Glutamatergic neuron (in vitro differentiated cells): ENCODE results near the gene OR10AD1. TPM values are rescaled to one million over a fixed set of nuclear protein-coding genes. Genes with fewer than 3 reads are reported as not detected.

Source experiments
- DNase-seq: peaks from one replicate; pipeline ENCODE4 v3.0.0; 2022
- H3K27ac Mint-ChIP-seq: one replicate; pipeline ENCODE4 v1.8.0; 2020; ENCODE audit warnings: mild to moderate bottlenecking, mixed read lengths, inconsistent platforms; ENCODE audit not compliant: unreplicated experiment
- H3K27me3 Mint-ChIP-seq: one replicate; pipeline ENCODE4 v1.8.0; 2020; ENCODE audit warnings: mild to moderate bottlenecking, moderate library complexity, mixed read lengths, inconsistent platforms; ENCODE audit not compliant: unreplicated experiment
- H3K36me3 Mint-ChIP-seq: one replicate; pipeline ENCODE4 v1.8.0; 2020; ENCODE audit warnings: mild to moderate bottlenecking, mixed read lengths, inconsistent platforms; ENCODE audit not compliant: unreplicated experiment
- H3K4me1 Mint-ChIP-seq: one replicate; pipeline ENCODE4 v1.8.0; 2020; ENCODE audit warnings: mild to moderate bottlenecking, low read depth, mixed read lengths, inconsistent platforms; ENCODE audit not compliant: unreplicated experiment
- H3K4me3 Mint-ChIP-seq: one replicate; pipeline ENCODE4 v1.8.0; 2020; ENCODE audit warnings: mild to moderate bottlenecking, mixed read lengths, inconsistent platforms; ENCODE audit not compliant: unreplicated experiment
- H3K9me3 Mint-ChIP-seq: one replicate; pipeline ENCODE4 v1.8.0; 2020; ENCODE audit warnings: mild to moderate bottlenecking, moderate library complexity, mixed read lengths, inconsistent platforms; ENCODE audit not compliant: unreplicated experiment
- total RNA-seq: library from RNA; stranded (reverse); fragmentation: NEBNext Ultra II Directional; extraction: Animal tissue kit (Norgen Biotek cat#: 25700); gene quantifications from one replicate; pipeline ENCODE4 v1.2.1, GENCODE V29; 2021; ENCODE audit not compliant: unreplicated experiment
- TF ChIP-seq, protein P1 (sequence below): fragments of 200-600 bp; sonication (generic); IDR thresholded peaks from one replicate; pipeline ENCODE4 v1.5.0; 2021; ENCODE audit not compliant: partially characterized antibody, unreplicated experiment

Gene OR10AD1
- total RNA-seq, 1 donor from 2014 or later, result not detected

DNA sequence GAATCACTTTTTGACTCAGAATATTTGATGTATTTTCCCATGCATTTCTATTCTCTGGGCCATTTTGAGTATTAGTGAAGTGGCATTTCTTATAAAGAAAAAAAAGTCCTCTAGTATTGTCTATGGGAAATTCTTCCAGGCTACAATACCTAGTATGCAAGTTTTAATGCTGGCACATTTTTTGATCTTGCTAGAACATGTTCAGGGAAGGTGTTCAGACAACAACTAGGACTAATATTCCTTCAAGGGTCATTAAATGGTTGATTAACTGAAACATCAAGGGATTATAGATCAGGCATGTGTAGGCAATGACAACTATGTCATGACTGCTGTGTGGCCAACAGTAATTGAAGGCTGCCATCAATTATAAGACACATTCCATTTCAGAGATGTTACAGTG, 12.0 kb downstream of the OR10AD1 start:
- TF ChIP-seq, protein P1, sequence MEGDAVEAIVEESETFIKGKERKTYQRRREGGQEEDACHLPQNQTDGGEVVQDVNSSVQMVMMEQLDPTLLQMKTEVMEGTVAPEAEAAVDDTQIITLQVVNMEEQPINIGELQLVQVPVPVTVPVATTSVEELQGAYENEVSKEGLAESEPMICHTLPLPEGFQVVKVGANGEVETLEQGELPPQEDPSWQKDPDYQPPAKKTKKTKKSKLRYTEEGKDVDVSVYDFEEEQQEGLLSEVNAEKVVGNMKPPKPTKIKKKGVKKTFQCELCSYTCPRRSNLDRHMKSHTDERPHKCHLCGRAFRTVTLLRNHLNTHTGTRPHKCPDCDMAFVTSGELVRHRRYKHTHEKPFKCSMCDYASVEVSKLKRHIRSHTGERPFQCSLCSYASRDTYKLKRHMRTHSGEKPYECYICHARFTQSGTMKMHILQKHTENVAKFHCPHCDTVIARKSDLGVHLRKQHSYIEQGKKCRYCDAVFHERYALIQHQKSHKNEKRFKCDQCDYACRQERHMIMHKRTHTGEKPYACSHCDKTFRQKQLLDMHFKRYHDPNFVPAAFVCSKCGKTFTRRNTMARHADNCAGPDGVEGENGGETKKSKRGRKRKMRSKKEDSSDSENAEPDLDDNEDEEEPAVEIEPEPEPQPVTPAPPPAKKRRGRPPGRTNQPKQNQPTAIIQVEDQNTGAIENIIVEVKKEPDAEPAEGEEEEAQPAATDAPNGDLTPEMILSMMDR, result no peak
- no peak overlapping the region for H3K27ac Mint-ChIP-seq
- peaks cover 6% of the 10 kb centered on the region for H3K4me1 Mint-ChIP-seq
- H3K27me3 Mint-ChIP-seq, result peaks cover 7% of the 10 kb centered on the region
- peaks cover 6% of the 10 kb centered on the region for H3K9me3 Mint-ChIP-seq
- DNase-seq, result no peak
- H3K4me3 Mint-ChIP-seq, result no peak overlapping the region
- peaks cover 5% of the 10 kb centered on the region for H3K36me3 Mint-ChIP-seq

DNA sequence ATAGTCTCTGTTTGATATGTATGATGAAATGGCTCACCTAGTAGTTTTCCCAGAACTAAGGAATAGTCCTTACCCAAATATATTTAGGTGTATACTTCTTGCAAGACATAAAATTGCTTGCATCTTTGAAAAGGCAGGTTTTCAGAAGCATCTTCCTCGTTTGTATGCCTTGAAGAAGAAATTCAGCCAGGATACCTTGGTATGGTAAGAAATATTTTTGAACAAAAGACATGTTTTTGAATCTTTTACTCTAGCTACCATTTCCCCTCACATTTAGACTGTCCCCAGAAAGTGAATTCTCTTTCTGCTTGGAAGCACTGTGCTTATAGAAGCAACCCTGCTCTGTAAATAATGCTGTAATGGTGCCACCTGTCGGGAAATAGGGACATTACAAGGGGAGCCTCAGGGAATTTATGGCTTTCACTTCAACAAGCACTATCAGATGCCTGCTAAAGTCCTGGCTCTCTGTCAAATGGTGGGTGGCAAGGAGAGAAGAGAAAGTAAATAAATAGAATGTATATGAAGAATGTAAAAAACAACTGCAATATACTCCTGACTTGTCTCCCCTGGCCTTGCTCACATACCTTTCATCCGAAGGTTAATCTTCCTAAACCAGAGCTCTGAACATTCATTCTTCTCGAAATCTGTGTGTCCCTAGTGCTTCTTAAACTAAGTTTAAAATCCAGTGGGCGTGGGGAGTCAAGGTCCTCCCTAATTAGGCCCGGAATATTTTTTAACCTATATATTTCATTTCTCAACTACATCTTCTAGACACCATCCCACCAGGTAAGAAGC, 13.6 kb downstream of the OR10AD1 start:
- TF ChIP-seq, protein P1, result peak; percentile 88
- H3K36me3 Mint-ChIP-seq, result peaks cover 7% of the 10 kb centered on the region
- H3K4me1 Mint-ChIP-seq, result peaks cover 12% of the 10 kb centered on the region
- peaks cover 11% of the 10 kb centered on the region for H3K9me3 Mint-ChIP-seq
- no peak overlapping the region for H3K27ac Mint-ChIP-seq
- no peak overlapping the region for H3K4me3 Mint-ChIP-seq
- peak; percentile 75 for DNase-seq
- peaks cover 13% of the 10 kb centered on the region for H3K27me3 Mint-ChIP-seq

DNA sequence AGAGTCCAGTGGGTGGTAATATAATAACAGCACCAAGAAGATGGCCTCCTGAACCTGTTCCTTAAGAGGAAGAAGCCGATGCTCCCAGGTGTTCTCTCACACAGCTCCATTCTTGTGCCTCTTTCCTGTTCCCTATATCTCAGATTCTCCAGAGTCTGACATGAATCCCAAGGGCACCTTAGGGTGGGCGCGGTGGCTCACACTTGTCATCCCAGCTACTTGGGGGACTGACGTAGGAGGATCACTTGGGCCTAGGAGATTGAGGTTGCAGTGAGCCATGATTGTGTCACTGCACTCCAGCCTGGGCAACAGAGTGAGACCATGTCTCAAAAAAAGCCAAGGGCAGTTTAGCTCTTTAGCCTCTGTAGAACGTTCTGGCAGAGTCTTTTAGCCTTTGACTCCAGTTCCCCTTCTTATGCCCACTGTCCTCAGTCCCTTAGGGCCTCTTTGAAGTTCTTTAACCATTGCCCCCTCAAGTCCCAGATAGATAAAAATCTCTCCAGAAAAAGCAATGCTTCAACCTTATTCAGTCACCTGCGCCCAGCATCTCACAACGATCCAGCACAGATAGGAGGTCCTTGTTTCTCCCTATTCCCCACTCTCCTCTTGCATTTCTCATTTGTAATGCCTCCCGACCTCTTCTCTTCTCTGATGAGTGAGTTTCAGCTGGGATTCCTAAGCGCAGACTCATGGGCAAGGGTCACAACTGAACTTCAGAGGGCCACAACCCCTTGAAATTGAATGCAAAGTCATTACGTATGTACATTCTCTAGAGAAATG, 15.0 kb downstream of the OR10AD1 start:
- peaks cover 14% of the 10 kb centered on the region for H3K27me3 Mint-ChIP-seq
- H3K4me1 Mint-ChIP-seq, result peaks cover 12% of the 10 kb centered on the region
- H3K9me3 Mint-ChIP-seq, result peaks cover 9% of the 10 kb centered on the region
- no peak overlapping the region for H3K4me3 Mint-ChIP-seq
- no peak for DNase-seq
- TF ChIP-seq, protein P1, result no peak
- peaks cover 7% of the 10 kb centered on the region for H3K36me3 Mint-ChIP-seq
- H3K27ac Mint-ChIP-seq, result no peak overlapping the region

DNA sequence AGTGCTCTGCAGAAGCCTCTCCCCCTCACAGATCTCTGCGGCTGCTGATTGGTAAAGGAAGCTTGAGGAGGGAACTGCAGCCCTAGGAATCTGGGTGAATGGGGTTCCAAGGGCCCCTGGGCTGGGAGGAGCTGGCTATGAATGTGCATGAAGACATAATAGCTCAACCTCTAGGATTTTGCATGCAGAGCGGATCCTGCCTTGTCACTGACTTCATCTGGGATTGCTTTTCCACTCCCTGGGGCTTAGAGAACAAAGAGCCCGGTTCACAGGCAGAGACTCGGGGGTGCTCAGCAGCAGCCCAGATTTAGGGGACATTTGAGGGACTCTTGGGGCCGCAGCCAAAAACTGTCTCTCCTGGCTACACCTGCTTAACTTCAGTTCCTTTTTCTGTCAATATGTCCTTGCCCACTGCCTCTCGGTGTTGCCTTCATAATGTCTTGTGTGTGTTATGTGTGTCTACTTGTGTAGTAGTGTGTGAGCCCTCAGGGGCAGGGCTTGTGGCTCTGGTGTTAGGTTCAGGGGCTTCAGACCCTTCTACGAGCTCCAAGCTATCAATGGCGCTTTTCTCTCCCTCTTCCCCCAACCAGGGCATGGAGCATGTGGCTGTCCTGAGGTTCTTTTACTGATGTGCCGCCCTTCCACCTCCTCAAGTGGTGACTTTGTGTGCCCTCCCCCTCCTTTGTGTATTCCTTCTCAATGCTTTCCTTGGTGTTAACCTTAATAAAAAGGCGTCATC, 17.7 kb downstream of the OR10AD1 start:
- peaks cover 7% of the 10 kb centered on the region for H3K36me3 Mint-ChIP-seq
- H3K27ac Mint-ChIP-seq, result peak overlapping the region; percentile 78
- H3K4me1 Mint-ChIP-seq, result peaks cover 16% of the 10 kb centered on the region
- DNase-seq, result peak; percentile 32
- peaks cover 14% of the 10 kb centered on the region for H3K9me3 Mint-ChIP-seq
- peak overlapping the region; percentile 92 for H3K4me3 Mint-ChIP-seq
- TF ChIP-seq, protein P1, result no peak
- peaks cover 18% of the 10 kb centered on the region for H3K27me3 Mint-ChIP-seq
